Psoas muscle (tissue), 8 donors: ENCODE measurements around the gene RUBCNL. TPM values are rescaled to one million over a fixed set of nuclear protein-coding genes. Genes with fewer than 3 reads are reported as not detected.

Source experiments
- ATAC-seq, 4 donors: fragments of 200-7000 bp; cut with Tn5 transposase; one replicate each; pipeline ENCODE4 v1.9.1; 2020; ENCODE audit warnings: moderate library complexity in 3 of 4, mild to moderate bottlenecking in 2 of 4
- DNase-seq, 2 donors: peaks; one replicate each; pipeline ENCODE4 v3.0.0-alpha.2; 2020
- H3K27ac ChIP-seq: fragments of 200-600 bp; one replicate; pipeline ENCODE4 v1.8.0; 2022
- H3K27me3 ChIP-seq, 3 donors: fragments of 200-600 bp in 1 of 3; one replicate each; pipeline versions ENCODE4 v1.6.1 to v1.8.0; 2013 to 2022; ENCODE audit warnings: low read length in 2 of 3, mild to moderate bottlenecking in 2 of 3, moderate library complexity in 1 of 3; ENCODE audit not compliant: insufficient read depth in 3 of 3
- H3K36me3 ChIP-seq, 2 donors: fragments of 200-600 bp in 1 of 2; one replicate each; pipeline versions ENCODE4 v1.6.1 to v1.8.0; 2013 to 2022; ENCODE audit warnings: low read depth in 1 of 2, mild to moderate bottlenecking in 1 of 2, moderate library complexity in 1 of 2; ENCODE audit not compliant: insufficient read depth in 1 of 2
- H3K4me1 ChIP-seq: fragments of 200-600 bp; one replicate; pipeline ENCODE4 v1.8.0; 2022
- H3K4me3 ChIP-seq: fragments of 200-600 bp; one replicate; pipeline ENCODE4 v1.8.0; 2022; ENCODE audit warnings: mild to moderate bottlenecking
- H3K9me3 ChIP-seq: fragments of 200-600 bp; one replicate; pipeline ENCODE4 v1.8.0; 2022
- CTCF ChIP-seq: fragments of 200-600 bp; IDR thresholded peaks from one replicate; pipeline ENCODE4 v1.8.0; 2022; ENCODE audit warnings: antibody characterized with exemption
- WGBS, 3 donors: extraction: QIAGEN DNeasy Blood & Tissue Kit; methylation state at CpG; one replicate each; pipeline versions ENCODE4 v1.1.6 to v1.1.7; 2013; 5-methylcytosine and 5-hydroxymethylcytosine counted together
- intact Hi-C, 2 donors: fragments of 100-400 bp; cut with DNase I; formaldehyde crosslinking; loops; one replicate each; pipeline versions ENCODE4 v1.11.0 to v1.14.2; 2022
- polyA plus RNA-seq, 3 donors: library from polyadenylated mRNA; stranded (reverse); fragments of 200-250 nt; gene quantifications; one replicate each; pipeline ENCODE4 v1.2.3, GENCODE V29; 2013
- total RNA-seq, 4 donors: library from RNA; stranded (reverse); fragmentation: NEBNext Ultra II Directional in 2 of 4; extraction: Animal tissue kit (Norgen Biotek cat#: 25700) in 2 of 4; gene quantifications; one replicate each; pipeline versions ENCODE4 v1.2.1 to v1.2.4, GENCODE V29; 2021 to 2023
- donor health status: healthy with polysubstance abuse.
- donor health status: DM: no; HTN: no; CAD: no; lungs with moderate emphysema.
- donor health status: Bipolar disorder and iron deficiency.
- donor health status: healthy.
- donor health status: DM: yes; HTN: yes; CAD: no.
- donor health status: DM: no; HTN: no; CAD: no.
- donor health status: DM: no; HTN: no; CAD: no.
- donor health status: DM: yes; HTN: yes; CAD: no.

RUBCNL gene
- total and polyA plus RNA-seq, 7 donors = 0.06 to 1.1 (median 0.76) TPM

GRCh38 chr13:46354156-46355087 lies 32.6 kb downstream of the RUBCNL start:
- ATAC-seq = no peak
- DNase-seq = no peak
- Histone ChIP-seq H3K4me1 (no peaks in the 10 kb centered on the region), H3K4me3 (no peak overlapping the region), H3K36me3 (no peaks in the 10 kb centered on the region), H3K27me3 (no peaks in the 10 kb centered on the region), H3K27ac (no peak overlapping the region), H3K9me3 (no peaks in the 10 kb centered on the region)
- WGBS, 3 donors = 76 to 92% (median 86%) methylated on average over 9 of the region's 9 CpGs
- no peak for TF ChIP-seq CTCF
- intact Hi-C loops = no loop called here

GRCh38 chr13:46352805-46353204 lies 34.2 kb downstream of the RUBCNL start:
- WGBS, 3 donors = 90 to 92% (median 90%) methylated on average over 8 of the region's 8 CpGs
- DNase-seq = no peak
- Histone ChIP-seq H3K9me3 (no peaks in the 10 kb centered on the region), H3K36me3 (no peaks in the 10 kb centered on the region), H3K27ac (no peak overlapping the region), H3K4me1 (no peaks in the 10 kb centered on the region), H3K27me3 (no peaks in the 10 kb centered on the region), H3K4me3 (no peak overlapping the region)
- no peak for TF ChIP-seq CTCF
- ATAC-seq = no peak
- intact Hi-C loops = no loop called here

- 54 to 64% (median 56%) methylated on average over 11 of the region's 11 CpGs for WGBS, 3 donors
- Histone ChIP-seq H3K4me1 (no peaks in the 10 kb centered on the region), H3K27ac (no peak overlapping the region), H3K4me3 (no peak overlapping the region), H3K9me3 (no peaks in the 10 kb centered on the region), H3K36me3 (no peaks in the 10 kb centered on the region), H3K27me3 (no peaks in the 10 kb centered on the region)
- no peak for TF ChIP-seq CTCF
- DNase-seq = no peak
- intact Hi-C loops = no loop called here
- no peak for ATAC-seq
Observed at GRCh38 chr13:46350003-46350402, 37.0 kb downstream of the RUBCNL start.

GRCh38 chr13:46348961-46349360 lies 38.1 kb downstream of the RUBCNL start:
- no peak for TF ChIP-seq CTCF
- Histone ChIP-seq H3K27me3 (no peaks in the 10 kb centered on the region), H3K27ac (no peak overlapping the region), H3K4me1 (no peaks in the 10 kb centered on the region), H3K9me3 (no peaks in the 10 kb centered on the region), H3K4me3 (no peak overlapping the region), H3K36me3 (no peaks in the 10 kb centered on the region)
- intact Hi-C loops = no loop called here
- DNase-seq (no peak), ATAC-seq (no peak)
- WGBS, 3 donors = 84 to 98% (median 86%) methylated on average over 1 of the region's 1 CpG
